ENCODE measurements around the gene WDR33.

DNA sequence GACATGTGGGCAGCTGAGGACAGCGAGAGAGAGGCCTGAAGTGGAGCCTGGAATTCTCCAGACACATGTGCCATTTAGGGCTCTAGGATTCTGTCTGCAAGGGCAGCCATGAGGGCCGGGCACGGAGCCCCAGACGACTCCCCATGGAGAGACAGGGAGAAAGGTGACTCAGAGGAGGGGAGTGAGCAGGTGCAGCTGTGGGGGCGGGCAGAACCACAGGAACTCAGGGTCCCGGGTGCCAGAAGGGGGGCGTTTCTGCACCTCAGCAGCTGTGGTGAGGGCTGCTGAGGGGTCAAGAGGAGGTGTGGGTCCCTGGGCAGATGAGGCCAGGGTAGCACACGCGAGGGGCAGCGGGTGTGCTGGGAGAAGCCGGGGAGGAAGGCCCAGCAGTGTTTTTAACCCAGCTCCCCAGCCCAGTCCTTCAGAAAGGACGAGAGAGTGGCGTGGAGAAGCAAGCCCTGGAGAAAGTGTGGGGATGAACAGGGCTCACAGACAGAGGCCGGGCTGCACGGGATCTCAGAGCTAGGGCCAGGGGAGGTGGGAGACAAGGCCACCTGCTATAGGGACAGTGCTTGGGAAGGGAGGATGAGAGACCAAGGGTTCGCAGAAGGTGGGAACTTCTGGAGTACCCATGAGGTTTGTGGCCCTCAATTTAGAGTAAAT, 157.4 kb downstream of the WDR33 start:
- no peak for TF ChIP-seq GATA2 (IDR thresholded peaks at IDR 0.05; ENCODE audit: low read depth, low read length)
- no peak for TF ChIP-seq GATA3 (IDR thresholded peaks at IDR 0.05; ENCODE audit: low read depth, low read length)

Measured in SH-SY5Y (cell line).